Measurements from ENCODE around the gene ARHGAP26.
"Not testable (repeated sequence)": the region's sequence is repeated elsewhere in the genome, so short reads cannot be mapped to it uniquely, and the experiment has no call there.

The ARHGAP26 gene

GRCh38 chr5:143092711-143093451 lies 322.7 kb downstream of the ARHGAP26 start:
- not testable (repeated sequence) for DNase-seq (ENCODE audit: low spot score)

DNA sequence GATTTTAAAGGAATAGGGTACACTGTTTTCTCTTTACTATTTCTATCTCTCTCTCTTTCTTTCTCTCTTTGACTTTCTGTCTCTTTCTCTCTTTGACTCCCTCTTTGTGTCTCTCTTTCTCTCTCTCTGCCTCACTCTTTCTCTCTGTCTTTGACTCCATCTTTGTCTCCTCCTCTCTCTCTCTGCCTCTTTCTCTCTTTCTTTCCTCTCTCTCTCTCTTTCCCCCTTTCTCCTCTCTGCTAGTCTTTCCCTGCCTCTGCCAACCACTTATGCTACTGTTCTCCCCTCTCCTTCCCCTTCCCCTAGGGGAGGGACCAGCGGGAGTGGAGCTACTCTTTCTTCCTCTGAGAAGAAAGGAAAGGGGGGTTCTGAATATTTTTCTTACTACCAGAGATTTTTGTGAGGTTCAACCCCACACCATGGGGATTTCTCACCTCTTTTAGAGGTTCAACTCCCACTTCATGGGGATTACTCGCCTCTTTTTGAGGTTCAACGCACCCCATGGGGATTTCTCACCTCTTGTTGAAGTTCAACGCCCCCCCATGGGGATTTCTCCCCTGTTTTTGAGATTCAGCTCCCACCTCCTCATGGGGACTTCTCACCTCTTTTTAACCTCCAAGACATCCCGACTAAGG lies 323.4 kb downstream of the ARHGAP26 start:
- DNase-seq (ENCODE audit: low spot score) = no peak

- no peak for DNase-seq (ENCODE audit: low spot score)
Observed at GRCh38 chr5:143094087-143094521, 323.9 kb downstream of the ARHGAP26 start.

GRCh38 chr5:143094608-143095007 lies 324.4 kb downstream of the ARHGAP26 start:
- DNase-seq (ENCODE audit: low spot score) = not testable (repeated sequence)

DNA sequence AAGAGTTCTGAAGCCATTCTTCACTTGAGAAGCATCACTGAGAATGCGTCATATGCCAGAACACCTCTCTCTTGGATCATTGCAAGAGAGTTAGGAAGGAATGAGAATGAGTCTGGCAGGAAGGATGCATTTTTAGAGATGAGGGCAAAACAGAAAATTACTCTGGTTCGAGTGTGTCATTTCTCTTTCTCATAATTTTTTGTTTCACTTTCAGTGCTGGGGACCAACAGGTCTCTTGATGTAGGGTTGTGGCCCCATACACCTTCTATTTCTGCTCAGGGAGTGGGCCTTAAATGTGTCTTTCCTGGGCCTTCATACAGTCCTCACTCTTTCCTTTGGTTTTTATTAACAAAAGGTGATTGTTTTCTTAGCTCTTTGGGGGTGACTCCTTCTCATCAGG lies 330.9 kb downstream of the ARHGAP26 start:
- no peak for DNase-seq (ENCODE audit: low spot score)

DNA sequence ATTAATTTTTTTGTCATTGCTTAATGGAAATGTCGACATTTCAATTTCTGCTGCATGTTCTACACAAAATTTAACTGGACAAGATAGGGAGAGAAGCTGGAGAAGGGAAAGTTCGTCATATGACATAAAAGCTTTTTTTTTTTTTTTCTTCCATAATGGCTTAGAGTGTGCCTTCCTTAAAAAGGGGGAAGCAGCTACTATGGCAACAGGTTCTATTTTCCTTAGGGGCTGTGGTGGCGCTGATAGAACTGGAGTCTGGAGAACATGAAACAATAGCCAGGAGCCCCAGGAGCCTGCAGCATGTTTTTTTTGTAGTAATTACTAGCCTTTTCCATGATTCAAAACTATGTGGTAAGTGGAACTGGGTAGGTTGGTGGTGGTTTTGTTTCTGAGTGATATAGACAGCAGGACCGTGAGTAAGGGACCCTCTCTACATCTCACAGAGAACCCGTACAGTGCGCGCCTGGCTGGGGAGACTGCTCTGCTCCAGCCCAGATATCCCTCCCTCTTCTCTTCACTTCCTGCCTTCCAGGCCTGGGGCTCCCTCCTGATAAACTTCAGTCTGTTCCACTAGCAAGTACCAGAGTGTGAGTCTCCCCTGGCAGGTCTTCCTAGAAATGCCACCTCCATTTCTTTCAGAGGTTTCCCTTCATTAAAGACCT lies 331.7 kb downstream of the ARHGAP26 start:
- peak; percentile 18 for DNase-seq (ENCODE audit: low spot score)

DNA sequence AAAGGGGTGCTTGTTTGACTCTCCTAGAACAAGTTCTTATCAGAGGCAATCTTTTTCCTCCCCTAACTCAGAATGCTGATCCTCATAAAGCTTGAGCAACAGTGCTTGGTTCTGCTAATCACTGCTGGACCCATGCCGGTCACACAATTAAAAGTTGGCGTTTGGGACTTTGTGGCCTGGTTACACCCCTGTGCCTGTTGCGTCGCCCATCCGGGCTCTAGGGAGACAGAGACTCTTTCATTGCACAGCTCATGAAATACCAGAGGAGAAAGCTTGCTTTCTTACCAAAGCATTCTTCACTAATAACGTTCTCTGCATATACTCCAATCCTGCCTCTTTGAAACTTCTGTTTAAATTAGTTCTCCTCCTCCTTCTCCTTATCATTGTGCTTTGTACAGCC lies 332.2 kb downstream of the ARHGAP26 start:
- DNase-seq (ENCODE audit: low spot score) = peak; percentile 57

- DNase-seq (ENCODE audit: low spot score) = no peak
Observed at GRCh38 chr5:143105216-143105905, 335.2 kb downstream of the ARHGAP26 start.

GRCh38 chr5:143106174-143106573 lies 336.0 kb downstream of the ARHGAP26 start:
- DNase-seq (ENCODE audit: low spot score) = peak; percentile 81

DNA sequence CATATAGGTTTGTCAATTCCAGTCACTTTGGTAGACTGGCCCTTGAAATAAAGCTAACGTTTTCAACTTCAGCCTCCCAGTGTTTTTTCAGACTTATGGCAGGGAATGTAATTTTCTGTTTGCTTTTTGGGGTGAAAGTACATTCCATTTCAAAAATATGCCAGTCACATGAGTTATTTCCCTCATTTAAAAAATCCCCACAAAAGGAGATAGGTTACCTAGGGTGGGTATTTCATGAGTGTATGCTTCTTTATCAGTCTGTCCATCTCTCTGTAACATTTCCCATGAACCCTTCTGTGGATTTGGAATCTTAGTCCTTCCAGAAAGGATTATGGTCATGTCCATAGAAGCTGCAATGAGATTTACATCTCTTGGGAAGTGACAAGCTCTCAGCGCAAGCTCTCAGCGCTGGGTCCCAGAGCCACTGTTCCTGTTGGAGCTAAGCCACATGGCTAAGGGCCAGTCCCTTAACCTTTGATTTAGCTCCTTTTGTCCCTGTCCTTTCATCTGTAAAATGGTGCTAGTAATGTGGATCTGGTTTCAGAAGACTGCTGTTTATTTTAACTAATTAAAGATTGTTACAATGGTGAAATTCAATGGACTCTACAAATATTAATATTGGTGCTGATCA lies 338.4 kb downstream of the ARHGAP26 start:
- DNase-seq (ENCODE audit: low spot score) = no peak

DNA sequence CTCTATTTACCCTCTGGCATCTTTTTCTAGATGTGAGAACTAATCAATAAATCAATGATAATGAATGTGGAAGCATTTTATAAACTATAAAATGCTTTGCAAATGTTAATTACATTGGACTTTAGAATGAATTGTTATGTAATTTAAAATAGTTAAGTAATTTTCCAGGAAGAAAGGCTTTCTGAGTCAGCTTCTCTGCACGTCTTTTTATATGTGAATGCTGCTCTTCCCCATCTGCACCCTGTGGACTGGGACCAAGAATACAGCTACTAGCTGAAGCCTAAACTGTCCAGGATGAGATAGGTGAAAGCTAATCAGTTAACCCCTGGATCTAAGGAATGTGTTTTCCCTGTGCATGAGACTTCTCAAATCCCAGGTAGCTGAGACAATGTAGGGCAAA lies 340.4 kb downstream of the ARHGAP26 start:
- DNase-seq (ENCODE audit: low spot score) = peak; percentile 26

DNA sequence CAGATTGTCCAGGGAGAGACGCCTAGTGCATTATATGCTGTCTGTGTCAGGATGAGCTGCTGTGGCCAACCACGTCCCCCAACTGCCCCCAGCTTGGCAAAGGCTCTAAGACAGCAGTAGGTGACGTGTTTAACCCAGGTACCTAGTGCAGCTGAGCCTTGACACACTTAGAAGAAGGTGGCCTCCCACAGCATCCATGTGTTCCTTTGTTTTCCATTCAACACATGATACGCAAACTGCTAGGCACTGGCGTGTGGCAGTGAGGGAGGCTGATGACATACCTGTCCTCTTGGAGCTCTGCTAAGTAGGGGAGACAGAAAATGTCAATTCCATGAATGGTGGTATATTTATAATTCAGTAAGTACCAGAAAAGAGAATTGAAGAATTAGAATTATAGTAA lies 341.6 kb downstream of the ARHGAP26 start:
- DNase-seq (ENCODE audit: low spot score) = no peak

DNA sequence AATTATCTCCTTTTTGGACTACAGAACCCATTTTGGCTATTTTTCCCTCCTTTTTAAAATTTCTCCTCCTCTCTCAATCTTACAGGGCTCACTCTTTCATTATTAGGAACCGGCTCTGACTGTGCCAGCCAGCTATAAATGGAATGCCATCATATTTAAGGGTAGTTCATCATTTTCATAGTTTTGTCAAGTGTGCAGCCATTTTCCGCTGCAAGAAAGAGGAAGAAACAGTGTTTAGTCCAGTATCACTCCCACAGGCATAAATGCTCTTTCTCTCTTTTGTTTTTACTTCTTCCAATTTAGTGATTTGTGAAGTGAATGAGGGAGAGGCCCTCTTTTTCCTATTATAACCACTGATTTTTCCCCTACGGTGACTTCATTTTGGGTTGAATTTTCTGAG lies 343.3 kb downstream of the ARHGAP26 start:
- DNase-seq (ENCODE audit: low spot score) = no peak

DNA sequence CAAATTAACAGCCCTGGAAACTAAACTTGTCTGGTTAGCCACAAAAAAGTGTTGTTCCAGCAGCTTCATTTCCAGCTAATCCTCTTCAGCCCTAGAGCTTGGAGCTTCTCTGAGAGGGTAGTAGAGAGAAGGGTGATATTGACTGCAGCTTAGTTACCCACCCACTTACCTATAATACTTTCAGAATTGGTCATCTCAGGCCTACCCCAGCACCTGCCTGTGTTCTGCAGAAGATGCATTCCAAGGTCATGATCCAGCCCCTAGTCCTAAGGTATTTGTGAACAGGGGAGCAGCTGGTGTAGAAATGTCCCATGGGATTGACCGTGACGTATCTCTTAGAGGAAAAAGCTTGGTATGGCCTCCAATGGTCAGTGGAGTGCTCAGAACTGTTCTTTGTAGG lies 344.3 kb downstream of the ARHGAP26 start:
- DNase-seq (ENCODE audit: low spot score) = no peak

DNA sequence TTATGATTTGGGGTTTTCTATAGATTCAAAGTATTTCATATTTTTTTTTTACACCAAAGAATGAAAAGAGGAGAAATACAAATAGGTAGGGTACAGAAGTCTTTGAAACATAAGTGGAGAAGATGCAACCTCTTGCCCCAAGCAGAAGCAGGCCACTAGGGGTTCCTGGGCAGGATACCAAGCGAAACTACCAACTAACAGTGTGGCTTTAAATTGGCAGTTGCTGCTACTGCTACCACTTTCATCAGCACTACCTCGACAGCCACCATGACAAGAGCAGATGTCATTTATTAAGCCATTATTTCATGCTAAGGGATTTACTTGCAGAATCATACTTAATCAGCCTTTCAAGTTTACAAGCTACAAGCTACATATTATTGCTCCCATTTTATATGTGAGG lies 345.2 kb downstream of the ARHGAP26 start:
- no peak for DNase-seq (ENCODE audit: low spot score)

GRCh38 chr5:143116814-143117213 lies 346.6 kb downstream of the ARHGAP26 start:
- DNase-seq (ENCODE audit: low spot score) = no peak

- no peak for DNase-seq (ENCODE audit: low spot score)
Observed at GRCh38 chr5:143117821-143118220, 347.6 kb downstream of the ARHGAP26 start.

GRCh38 chr5:143118222-143118621 lies 348.0 kb downstream of the ARHGAP26 start:
- DNase-seq (ENCODE audit: low spot score) = no peak

GRCh38 chr5:143118818-143119217 lies 348.6 kb downstream of the ARHGAP26 start:
- not testable (repeated sequence) for DNase-seq (ENCODE audit: low spot score)

DNA sequence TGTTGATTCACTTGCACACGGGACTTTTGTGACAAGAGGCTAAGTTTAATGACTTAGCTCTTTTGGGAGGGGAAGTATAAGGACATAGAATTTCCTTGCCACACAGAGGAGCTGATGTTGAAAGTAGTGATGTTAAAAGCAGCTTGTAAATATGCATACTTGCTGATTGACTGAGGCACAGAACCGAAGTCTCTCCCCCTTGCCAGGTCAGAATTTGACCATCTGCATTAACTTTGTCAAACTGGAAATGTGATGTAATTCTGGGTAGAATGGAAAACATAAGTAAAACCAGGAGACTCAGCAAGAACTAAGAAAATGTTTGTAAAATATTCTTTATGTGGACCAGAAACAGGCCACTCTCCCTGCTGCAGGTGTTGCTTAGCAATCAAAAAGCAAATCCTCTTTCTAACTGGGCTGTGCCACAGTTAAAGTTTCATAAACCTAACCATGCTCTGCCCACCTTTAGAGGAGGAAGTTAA lies 349.2 kb downstream of the ARHGAP26 start:
- DNase-seq (ENCODE audit: low spot score) = no peak

DNA sequence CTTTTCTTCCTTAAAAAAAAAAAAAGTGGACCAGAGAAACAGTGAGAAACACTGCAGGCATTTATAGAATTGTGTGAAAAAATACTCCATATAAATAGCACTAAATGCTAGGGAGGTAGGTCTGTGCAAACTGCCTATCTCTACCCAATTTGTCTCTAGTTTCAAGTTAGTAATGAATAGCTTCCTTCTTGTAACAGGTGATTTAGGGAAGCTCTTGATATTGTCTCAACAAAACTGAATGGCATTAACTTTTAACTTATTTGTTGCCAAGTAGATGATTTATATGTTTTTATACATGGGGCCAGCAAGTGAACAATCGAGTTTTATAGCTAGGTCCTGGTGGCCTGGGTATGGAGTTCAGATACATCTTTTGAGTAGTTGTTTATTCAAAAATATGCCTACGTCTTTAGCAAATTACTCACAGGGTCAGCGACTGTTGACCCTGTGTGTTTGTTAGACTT lies 349.7 kb downstream of the ARHGAP26 start:
- DNase-seq (ENCODE audit: low spot score) = no peak
